NCI-H146 treated with DMSO at 0.1 percent for 48 hours (cell line): ENCODE results near the gene SERPINF2.
A peak's percentile ranks its signal among the peaks of the same experiment; 100 is the strongest.
"Not testable (repeated sequence)": the region's sequence is repeated elsewhere in the genome, so short reads cannot be mapped to it uniquely, and the experiment has no call there.

ENCODE experiments used
- DNase-seq: peaks from one replicate; lab custom pipeline; 2025; ENCODE audit not compliant: unreplicated experiment; lab: John Stamatoyannopoulos, UW

SERPINF2 gene

DNA sequence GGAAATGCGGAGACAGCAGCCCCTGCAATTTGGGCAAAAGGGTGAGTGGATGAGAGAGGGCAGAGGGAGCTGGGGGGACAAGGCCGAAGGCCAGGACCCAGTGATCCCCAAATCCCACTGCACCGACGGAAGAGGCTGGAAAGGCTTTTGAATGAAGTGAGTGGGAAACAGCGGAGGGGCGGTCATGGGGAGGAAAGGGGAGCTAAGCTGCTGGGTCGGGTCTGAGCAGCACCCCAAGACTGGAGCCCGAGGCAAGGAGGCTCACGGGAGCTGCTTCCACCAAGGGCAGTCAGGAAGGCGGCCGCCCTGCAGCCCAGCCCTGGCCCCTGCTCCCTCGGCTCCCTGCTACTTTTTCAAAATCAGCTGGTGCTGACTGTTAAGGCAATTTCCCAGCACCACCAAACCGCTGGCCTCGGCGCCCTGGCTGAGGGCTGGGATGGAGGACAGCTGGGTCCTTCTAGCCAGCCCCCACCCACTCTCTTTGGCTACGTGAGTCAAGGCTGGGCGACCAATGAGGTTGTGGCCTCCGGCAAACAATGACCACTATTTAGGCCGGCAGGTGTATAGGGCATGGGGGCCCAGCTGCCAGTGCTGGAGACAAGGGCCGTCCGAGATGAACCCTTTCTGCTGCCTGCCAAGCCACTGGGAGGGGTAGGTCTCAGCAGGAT, 19.7 kb downstream of the SERPINF2 start:
- peak; percentile 85 for DNase-seq

DNA sequence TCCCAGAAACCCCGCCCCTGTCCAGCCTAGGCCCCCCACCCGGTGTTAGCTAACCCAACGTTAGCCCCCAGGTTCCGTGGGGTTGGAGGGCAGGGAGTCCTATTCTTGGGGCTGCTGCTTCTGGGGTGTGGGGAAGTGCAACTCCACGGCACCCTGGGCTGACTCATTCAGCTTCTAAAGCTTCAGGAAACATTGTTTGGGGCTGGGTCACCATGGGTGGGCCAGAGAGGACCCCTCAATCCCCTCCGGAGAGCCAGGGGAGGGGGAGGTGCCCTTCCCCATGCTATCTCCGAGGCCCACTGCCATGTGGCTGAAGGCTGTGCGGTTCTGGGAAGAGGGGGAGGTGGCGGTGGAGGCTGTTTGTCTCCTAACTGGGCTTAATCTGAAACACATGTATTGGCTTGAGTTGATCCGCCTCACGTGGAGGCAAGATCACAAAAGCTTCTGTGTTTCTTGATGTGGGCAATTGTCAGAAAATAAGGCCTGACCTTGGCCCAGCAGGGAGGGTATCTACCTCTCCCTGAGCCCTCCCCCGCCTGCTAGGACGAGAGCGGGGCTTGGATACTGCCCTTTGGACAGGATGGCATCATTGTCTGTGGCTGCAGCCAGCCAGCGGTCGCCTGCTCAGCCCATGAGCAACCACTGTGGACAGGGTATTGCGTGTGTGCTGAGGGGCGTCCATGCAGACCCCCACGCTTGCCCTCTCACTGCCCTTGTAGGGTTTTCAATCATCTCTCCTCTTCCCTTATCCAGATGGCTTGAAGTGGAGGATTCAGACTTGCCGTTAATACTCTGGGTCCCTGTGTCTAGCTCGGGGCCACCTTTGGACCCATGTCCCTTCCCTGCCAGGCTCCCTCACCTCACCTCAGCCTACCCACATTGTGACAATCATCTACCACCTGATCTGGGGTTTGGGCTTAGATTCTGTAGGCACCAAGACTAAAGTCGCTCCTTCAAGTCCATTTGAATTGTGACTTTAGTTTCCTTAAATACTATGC, 20.5 kb downstream of the SERPINF2 start:
- peak; percentile 66 for DNase-seq

DNA sequence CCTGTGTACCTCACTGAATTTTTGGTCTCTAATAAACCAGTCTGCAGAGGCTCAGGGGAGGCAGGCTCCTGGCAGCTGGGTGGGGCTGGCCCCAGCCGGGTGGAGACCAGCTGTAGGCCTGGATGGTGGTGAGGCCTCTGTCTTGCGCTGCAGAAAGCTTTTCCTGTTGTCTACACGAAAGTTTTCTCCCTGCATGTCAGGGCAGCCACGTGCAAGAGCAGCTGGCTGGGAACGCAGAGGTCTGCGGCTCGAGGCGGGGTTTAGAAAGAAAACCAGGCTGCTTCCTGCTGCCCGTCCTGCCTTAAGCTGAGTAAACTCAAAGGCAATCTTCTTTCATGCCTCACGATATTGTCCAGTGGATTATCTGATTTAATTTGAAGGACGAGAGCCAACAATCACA, 21.6 kb downstream of the SERPINF2 start:
- DNase-seq = no peak

DNA sequence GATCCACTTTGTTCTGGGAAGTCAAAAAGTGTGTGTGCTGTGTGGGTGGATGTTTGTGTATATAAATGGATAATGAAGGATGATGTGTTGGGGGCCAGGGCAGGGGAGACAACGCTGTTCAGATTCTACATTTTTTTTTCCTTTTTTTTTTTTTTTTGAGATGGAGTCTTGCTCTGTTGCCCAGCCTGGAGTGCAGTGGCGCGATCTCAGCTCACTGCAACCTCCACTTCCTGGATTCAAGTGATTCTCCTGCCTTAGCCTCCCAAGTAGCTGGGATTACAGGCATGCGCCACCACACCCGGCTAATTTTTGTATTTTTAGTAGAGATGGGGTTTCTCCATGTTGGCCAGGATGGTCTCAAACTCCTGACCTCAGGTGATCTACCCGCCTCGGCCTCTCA, 22.0 kb downstream of the SERPINF2 start:
- DNase-seq = not testable (repeated sequence)

DNA sequence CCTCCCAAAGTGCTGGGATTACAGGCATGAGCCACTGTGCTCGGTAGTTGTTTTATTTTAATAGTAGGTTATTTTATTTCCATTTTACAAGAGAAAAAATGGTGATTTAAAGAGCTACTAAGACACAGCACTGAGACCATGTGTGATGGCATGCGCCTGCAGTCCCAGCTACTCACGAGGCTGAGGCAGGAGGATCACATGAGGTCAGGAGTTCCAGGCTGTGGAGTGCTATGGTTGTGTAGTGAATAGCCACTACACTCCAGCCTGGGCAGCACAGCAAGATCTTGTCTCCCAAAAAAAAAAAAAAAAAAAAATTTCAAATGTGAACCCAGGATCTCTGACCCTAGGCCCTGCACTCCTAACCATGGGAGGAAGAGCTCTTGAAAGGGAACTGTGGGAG, 22.9 kb downstream of the SERPINF2 start:
- DNase-seq = no peak

DNA sequence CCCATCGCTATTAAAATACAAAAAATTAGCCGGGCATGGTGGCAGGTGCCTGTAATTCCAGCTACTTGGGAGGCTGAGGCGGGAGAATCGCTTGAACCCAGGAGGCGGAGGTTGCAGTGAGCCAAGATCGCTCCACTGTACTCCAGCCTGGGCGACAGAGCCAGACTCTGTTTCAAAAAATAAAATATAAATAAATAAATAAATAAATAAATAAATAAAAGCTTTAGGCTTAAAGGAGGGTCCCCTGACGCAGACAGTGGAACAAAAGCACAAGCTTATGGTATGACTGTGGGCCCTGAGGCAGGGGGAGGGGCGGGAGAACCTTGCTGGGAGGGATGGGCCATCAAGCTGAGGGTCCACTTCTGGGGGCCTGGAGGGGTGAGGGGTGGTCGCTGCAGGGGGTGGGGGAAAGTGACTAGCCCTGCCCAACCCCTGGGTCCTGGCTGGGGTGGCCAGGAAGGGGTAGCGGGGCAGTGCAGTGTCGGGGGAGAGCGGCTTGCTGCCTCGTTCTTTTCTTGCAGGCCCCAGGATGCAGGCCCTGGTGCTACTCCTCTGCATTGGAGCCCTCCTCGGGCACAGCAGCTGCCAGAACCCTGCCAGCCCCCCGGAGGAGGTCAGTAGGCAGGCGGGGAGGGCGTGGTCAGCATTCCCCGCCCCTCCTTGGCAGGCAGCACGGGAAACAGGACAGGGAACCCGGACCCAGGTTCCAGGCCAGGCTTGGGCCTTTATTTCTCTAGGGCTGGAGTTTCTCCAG, 23.9 kb downstream of the SERPINF2 start:
- DNase-seq = no peak

DNA sequence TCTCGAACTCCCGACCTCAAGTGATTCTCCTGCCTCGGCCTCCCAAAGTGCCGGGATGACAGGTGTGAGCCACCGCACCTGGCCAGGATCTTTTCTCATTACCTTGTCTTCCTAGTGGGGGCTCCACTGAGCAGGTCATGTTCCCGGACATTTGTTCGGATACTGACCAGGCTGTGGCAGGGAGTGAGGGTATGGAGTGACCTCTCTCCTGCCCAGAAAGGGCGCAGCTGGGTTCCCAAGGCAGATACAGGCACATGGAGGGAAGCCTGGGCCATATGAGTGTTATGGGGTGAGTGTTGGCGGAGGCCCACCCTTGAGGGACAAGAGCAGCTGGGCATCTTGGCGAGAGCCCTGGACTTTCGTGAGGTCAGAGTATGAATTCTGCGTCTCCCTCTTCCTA, 24.7 kb downstream of the SERPINF2 start:
- no peak for DNase-seq

DNA sequence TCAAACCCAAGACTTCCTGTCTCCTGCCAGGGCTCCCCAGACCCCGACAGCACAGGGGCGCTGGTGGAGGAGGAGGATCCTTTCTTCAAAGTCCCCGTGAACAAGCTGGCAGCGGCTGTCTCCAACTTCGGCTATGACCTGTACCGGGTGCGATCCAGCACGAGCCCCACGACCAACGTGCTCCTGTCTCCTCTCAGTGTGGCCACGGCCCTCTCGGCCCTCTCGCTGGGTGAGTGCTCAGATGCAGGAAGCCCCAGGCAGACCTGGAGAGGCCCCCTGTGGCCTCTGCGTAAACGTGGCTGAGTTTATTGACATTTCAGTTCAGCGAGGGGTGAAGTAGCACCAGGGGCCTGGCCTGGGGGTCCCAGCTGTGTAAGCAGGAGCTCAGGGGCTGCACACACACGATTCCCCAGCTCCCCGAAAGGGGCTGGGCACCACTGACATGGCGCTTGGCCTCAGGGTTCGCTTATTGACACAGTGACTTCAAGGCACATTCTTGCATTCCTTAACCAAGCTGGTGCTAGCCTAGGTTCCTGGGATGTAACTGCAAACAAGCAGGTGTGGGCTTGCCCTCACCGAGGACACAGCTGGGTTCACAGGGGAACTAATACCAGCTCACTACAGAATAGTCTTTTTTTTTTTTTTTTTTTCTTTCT, 27.3 kb downstream of the SERPINF2 start:
- DNase-seq = peak; percentile 46

DNA sequence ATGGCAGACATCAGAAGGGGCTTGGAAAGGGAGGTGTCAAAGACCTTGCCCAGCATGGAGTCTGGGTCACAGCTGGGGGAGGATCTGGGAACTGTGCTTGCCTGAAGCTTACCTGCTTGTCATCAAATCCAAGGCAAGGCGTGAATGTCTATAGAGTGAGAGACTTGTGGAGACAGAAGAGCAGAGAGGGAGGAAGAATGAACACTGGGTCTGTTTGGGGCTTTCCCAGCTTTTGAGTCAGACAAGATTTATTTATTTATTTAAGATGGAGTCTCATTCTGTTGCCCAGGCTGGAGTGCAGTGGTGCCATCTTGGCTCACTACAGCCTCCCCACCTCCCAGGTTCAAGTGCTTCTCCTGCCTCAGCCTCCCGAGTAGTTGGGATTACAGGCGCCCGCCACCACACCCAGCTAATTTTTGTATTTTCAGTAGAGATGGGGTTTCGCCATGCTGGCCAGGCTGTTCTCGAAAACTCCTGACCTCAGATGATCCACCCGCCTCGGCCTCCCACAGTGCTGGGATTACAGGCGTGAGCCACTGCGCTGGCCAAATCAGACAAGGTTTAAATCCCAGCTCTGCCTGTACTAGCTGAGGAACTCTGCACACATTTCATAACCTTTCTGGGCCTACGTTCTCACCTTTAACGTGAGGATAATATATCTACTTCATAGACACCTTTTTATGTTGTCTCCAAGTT, 30.5 kb downstream of the SERPINF2 start:
- DNase-seq = not testable (repeated sequence)

DNA sequence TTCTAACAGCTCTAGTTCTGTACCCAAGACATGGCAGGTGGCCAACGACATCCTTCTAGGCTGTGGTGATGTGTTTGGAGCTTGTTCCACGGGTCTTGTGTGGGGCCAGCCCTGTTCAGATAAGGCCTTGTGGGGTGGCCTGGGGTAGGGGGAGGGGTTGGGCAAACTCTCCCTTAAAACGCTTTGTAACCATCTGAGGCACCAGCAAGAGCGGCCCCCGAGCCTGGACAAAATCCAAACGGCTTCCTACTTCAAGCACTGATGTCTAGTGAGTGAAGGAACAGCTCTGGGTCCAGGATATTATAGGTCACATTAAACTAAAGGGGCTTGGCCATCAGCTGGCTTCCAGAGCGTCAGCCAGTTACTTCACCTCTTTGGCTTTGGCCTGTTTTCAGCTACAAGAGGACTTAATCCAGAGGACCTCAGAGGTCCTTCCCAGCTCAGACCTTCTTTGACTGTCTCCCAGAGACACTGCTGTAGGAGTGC, 31.1 kb downstream of the SERPINF2 start:
- no peak for DNase-seq

DNA sequence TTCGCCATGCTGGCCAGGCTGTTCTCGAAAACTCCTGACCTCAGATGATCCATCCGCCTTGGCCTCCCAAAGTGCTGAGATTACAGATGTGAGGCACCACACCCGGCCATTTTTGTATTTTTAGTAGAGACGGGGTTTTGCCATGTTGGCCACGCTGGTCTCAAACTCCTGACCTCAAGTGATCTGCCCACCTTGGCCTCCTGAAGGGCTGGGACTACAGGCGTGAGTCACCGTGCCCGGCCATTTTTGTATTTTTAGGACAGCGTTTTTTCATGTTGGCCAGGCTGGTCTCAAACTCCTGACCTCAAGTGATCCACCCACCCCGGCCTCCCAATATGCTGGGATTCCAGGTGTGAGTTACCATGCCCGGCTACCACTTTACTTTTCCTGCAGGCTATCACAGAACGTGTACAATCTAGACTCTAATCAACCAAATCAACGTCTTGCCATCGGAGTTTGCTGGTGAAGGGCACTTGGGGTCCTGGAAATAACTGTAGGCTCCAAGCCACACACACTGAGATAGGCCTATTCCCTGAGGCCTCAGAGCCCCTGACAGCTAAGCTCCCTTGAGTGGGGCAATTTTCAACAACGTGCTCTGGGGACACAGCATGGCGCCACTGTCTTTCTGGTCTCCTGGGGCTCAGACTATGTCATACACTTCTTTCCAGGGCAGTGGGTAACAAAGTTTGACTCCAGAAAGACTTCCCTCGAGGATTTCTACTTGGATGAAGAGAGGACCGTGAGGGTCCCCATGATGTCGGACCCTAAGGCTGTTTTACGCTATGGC, 31.9 kb downstream of the SERPINF2 start:
- no peak for DNase-seq

DNA sequence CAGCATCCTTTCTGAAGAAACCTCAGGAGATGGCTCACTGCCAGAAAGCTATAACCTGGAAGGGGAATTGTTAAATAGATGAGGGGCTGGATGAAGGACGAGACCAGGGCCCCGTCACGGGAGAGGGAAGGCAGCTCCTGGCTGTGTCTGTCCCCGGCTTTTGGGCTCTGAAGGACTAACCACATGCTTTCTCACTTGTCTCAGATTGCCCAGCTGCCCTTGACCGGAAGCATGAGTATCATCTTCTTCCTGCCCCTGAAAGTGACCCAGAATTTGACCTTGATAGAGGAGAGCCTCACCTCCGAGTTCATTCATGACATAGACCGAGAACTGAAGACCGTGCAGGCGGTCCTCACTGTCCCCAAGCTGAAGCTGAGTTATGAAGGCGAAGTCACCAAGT, 33.7 kb downstream of the SERPINF2 start:
- DNase-seq = no peak

DNA sequence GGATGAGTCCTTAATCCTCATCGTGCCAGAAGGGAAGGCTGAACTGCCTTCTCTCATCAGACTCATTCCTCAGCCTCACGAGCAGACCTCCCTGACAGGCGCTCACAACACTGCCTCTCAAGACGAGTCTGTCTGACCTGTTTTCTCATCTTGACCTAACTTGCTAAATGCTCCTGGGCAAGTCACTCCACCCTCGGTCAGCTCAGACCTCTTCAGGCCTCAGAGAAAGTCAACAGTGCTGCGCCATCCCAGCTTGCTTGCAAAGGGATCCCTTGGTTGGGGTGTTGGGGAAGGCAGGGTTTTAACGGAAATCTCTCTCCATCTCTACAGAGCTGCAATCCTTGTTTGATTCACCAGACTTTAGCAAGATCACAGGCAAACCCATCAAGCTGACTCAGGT, 34.2 kb downstream of the SERPINF2 start:
- DNase-seq = no peak

DNA sequence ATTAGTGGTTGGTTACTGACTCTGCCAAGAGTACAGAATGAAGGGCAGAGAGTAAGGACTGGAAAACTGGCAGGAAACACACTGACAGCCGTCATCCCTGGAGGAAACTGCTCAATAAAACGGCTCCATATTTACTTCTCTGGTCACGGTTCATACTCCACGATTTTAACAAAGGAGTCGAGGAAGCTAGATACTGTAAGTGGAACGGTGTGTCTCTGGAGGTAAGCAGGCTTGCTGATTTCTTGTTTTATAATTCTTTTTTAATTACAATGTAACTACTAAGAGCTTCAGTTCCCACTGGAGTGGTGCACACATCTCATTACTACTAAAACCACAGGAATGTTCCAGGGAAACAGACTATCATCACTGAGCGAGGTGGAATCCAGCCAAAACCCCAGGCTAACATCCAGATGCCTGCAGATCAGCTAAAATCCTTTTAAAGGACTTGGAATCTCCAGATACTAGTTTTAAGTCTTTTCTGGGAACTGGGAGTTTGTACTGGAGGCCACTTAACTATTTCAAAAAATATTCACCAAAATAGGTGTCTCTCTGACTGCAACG, 37.0 kb downstream of the SERPINF2 start:
- no peak for DNase-seq

DNA sequence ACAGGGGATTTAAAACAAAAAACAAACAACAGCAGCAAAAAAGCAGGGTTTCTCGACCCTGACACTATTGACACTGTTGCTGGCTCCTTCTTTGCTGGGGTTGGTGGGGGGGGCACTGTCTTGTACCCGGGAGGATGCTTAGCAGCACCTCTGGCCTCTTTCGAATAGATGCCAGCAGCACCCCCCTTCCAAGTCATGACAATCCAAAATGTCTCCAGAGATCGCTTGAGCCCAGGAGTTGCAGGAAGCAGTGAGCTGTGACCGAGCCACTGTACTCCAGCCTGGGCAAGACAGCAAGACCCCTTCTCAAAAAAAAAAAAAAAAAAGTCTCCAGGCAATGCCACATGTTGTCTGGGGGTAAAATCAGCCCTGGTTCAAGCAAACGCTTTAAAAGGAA, 39.5 kb downstream of the SERPINF2 start:
- no peak for DNase-seq

DNA sequence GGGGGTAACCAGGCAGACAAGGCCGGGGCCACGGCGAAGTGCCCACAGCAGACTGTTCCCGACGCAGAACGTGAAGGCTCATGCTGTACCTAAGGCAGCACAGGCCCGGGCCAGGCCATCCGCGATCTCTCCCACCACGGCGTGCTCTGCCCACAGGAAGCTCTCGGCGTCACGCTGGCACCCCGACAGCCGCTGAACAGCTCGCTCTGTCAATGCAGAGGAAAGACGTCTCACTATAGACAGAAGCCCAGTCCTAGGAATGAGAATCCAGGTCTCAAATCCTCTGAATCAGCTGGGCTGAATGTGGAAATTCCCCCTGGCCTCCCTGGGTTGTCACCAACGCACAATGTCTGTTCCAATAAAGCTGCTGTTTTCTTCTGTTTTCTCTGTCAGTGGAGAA, 40.6 kb downstream of the SERPINF2 start:
- no peak for DNase-seq

DNA sequence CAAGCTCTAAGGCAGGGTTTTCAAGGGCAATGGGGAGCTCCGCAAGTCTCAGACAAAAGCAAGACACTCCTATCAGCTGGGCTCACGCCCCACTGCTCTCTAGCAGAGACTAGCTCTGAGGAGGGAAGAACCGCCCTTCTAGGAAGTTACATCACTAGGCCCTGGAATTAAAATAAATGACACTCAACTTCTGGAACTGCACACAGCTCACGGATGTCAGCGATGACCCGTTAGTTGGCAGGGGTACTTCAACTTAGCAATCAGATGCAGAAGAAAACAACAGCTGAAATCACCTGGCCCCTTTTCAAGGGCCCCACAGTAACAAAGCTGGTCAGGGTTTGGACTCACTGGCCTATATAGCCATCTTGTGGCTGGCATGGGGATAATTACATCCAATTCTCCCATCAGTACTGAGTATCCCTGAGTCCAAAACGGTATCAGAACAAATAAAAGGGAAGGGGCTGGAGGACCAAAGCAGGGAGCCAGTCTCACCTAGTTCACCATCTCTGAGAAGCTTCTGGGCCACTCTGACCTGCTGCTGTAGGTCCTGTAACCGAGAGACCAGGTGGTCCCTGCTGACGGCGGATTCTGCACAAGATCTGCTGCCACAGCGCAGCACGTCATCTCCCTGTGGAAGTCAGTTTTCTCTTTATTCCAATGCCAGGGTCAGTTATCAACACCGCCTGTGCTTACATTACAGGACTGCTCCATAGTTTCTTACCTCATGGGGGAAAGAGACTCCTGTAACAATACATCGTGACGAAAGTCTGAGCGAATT, 41.4 kb downstream of the SERPINF2 start:
- DNase-seq = no peak

DNA sequence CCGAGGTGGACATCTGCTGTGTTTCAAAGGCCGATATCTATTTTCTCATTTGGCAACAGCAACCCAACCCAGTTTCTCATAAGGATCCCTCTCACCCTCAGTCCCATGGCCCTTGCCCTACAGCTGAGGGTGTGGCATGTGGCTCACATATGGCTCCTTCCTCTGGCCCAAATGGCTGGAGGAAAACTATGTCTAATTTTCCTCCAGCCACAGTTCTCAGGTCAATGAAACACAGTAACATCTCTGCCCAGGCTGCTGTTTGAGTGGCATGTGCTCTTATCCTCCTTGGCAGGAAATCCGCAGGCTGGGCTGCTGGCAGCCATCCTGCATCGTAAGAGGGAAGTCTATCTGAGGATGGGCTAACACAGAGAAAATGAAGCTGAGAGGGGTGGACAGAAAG, 43.3 kb downstream of the SERPINF2 start:
- no peak for DNase-seq
